Left lung (tissue), 14 donors: ENCODE results near the gene PABPC4L. TPM values are rescaled to one million over a fixed set of nuclear protein-coding genes. Genes with fewer than 3 reads are reported as not detected.
A peak's percentile ranks its signal among the peaks of the same experiment; 100 is the strongest.

ENCODE experiments used
- ATAC-seq: fragments of 200-7000 bp; cut with Tn5 transposase; one replicate; pipeline ENCODE4 v1.9.1; 2020; ENCODE audit warnings: moderate library complexity
- DNase-seq, 4 donors: peaks; one replicate each; pipeline ENCODE4 v3.0.0-alpha.2; 2013 to 2020
- H3K27ac ChIP-seq, 2 donors: fragments of 200-600 bp; sonication (generic) in 1 of 2; one replicate each; pipeline versions ENCODE4 v1.5.0 to v1.8.0; 2020 to 2021
- H3K27me3 ChIP-seq, 2 donors: fragments of 200-600 bp; sonication (generic) in 1 of 2; one replicate each; pipeline versions ENCODE4 v1.5.0 to v1.8.0; 2020 to 2021
- H3K36me3 ChIP-seq, 2 donors: fragments of 200-600 bp; sonication (generic) in 1 of 2; one replicate each; pipeline versions ENCODE4 v1.5.0 to v1.8.0; 2020 to 2021
- H3K4me1 ChIP-seq, 2 donors: fragments of 200-600 bp; one replicate each; pipeline ENCODE4 v1.8.0; 2021
- H3K4me3 ChIP-seq, 2 donors: fragments of 200-600 bp; sonication (generic) in 1 of 2; one replicate each; pipeline versions ENCODE4 v1.5.0 to v1.8.0; 2020 to 2021; ENCODE audit warnings: mild to moderate bottlenecking in 1 of 2
- H3K9me3 ChIP-seq, 2 donors: fragments of 200-600 bp; sonication (generic) in 1 of 2; one replicate each; pipeline versions ENCODE4 v1.5.0 to v1.8.0; 2020 to 2021
- intact Hi-C, 2 donors: fragments of 100-400 bp; cut with DNase I; formaldehyde crosslinking; loops; one replicate each; pipeline versions ENCODE4 v1.11.2 to v1.14.2; 2022
- long read RNA-seq, 12 donors: library from polyadenylated mRNA in 2 of 12; unstranded in 2 of 12; transcript quantifications; one replicate each; pipeline ENCODE4 v2.0.0 and lab custom pipeline, GENCODE V29; 2019 to 2026
- polyA plus RNA-seq, 6 donors: library from polyadenylated mRNA; unstranded; fragments of 120-200 nt; gene quantifications; one replicate each; pipeline ENCODE4 v1.2.1, GENCODE V29; 2013; ENCODE audit not compliant: insufficient read length in 6 of 6
- total RNA-seq, 2 donors: library from RNA; stranded (reverse); fragmentation: NEBNext Ultra II Directional; extraction: Animal tissue kit (Norgen Biotek cat#: 25700); gene quantifications; one replicate each; pipeline ENCODE4 v1.2.1, GENCODE V29; 2021
- TF ChIP-seq, protein P1 (sequence below), 2 donors: fragments of 200-600 bp; sonication (generic) in 1 of 2; IDR thresholded peaks; one replicate each; pipeline versions ENCODE4 v1.5.0 to v1.8.0; 2021; ENCODE audit warnings: antibody characterized with exemption in 2 of 2
- donor health status: DM: no; HTN: yes; CAD: no.
- donor health status: DM: no; HTN: no; CAD: no.

PABPC4L gene
- 1 to 10 TPM in 1 of 2 donors, under 1 TPM in 1; 0.97 to 1.9 TPM for total RNA-seq
- 10 to 100 TPM; 11.5 to 14.6 (median 13.3) TPM for polyA plus RNA-seq
- long read RNA-seq, donor 1 = 0 reads
- long read RNA-seq, donor 2, full-length matches to known transcripts = 3 of 3 reads
- long read RNA-seq, donor 2, partial matches to known transcripts = 0 of 3 reads
- long read RNA-seq, donor 2, other reads (novel, unspliced or antisense) = 0 of 3 reads
- long read RNA-seq, donor 3, full-length matches to known transcripts = 4 of 4 reads
- long read RNA-seq, donor 3, partial matches to known transcripts = 0 of 4 reads
- long read RNA-seq, donor 3, other reads (novel, unspliced or antisense) = 0 of 4 reads
- long read RNA-seq, donor 4 = 0 reads
- long read RNA-seq, donor 5, full-length matches to known transcripts = 5 of 5 reads
- long read RNA-seq, donor 5, partial matches to known transcripts = 0 of 5 reads
- long read RNA-seq, donor 5, other reads (novel, unspliced or antisense) = 0 of 5 reads
- long read RNA-seq, donor 6 = 0 reads
- long read RNA-seq, donor 7, full-length matches to known transcripts = 1 of 1 reads
- long read RNA-seq, donor 7, partial matches to known transcripts = 0 of 1 reads
- long read RNA-seq, donor 7, other reads (novel, unspliced or antisense) = 0 of 1 reads
- long read RNA-seq, donor 8 = 0 reads
- long read RNA-seq, donor 9 = 0 reads
- long read RNA-seq, donor 10 = 0 reads
- long read RNA-seq, donor 11, full-length matches to known transcripts = 1 of 1 reads
- long read RNA-seq, donor 11, partial matches to known transcripts = 0 of 1 reads
- long read RNA-seq, donor 11, other reads (novel, unspliced or antisense) = 0 of 1 reads
- long read RNA-seq, donor 12, full-length matches to known transcripts = 1 of 1 reads
- long read RNA-seq, donor 12, partial matches to known transcripts = 0 of 1 reads
- long read RNA-seq, donor 12, other reads (novel, unspliced or antisense) = 0 of 1 reads

GRCh38 chr4:134201216-134202161 is at the start of gene PABPC4L:
Gene PABPC4L (minus strand): TSS chr4:134201789. CDS start chr4:134201019, 770 bp downstream.
- no peaks in the 10 kb centered on the region for H3K9me3 ChIP-seq
- intact Hi-C loops = no loop called here
- TF ChIP-seq, protein P1, sequence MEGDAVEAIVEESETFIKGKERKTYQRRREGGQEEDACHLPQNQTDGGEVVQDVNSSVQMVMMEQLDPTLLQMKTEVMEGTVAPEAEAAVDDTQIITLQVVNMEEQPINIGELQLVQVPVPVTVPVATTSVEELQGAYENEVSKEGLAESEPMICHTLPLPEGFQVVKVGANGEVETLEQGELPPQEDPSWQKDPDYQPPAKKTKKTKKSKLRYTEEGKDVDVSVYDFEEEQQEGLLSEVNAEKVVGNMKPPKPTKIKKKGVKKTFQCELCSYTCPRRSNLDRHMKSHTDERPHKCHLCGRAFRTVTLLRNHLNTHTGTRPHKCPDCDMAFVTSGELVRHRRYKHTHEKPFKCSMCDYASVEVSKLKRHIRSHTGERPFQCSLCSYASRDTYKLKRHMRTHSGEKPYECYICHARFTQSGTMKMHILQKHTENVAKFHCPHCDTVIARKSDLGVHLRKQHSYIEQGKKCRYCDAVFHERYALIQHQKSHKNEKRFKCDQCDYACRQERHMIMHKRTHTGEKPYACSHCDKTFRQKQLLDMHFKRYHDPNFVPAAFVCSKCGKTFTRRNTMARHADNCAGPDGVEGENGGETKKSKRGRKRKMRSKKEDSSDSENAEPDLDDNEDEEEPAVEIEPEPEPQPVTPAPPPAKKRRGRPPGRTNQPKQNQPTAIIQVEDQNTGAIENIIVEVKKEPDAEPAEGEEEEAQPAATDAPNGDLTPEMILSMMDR (IDR thresholded peaks at IDR 0.05) = no peak
- no peaks in the 10 kb centered on the region for H3K36me3 ChIP-seq
- ATAC-seq = peak; percentile 96
- peaks cover 0 to 5% of the 10 kb centered on the region in 2 donors for H3K4me1 ChIP-seq
- H3K4me3 ChIP-seq = peak within 1 kb of the TSS; percentile 38 to 48
- peaks cover 0 to 15% of the 10 kb centered on the region in 2 donors for H3K27me3 ChIP-seq
- peak; percentile 58 to 91 (median 76) for DNase-seq
- peak within 1 kb of the TSS in 1 of 2 donors; percentile 37 for H3K27ac ChIP-seq

GRCh38 chr4:134251322-134251721 is 49.7 kb upstream of the PABPC4L start:
- Histone ChIP-seq H3K36me3 (no peaks in the 10 kb centered on the region), H3K4me3 (no peak overlapping the region)
- no peak for ATAC-seq

DNA sequence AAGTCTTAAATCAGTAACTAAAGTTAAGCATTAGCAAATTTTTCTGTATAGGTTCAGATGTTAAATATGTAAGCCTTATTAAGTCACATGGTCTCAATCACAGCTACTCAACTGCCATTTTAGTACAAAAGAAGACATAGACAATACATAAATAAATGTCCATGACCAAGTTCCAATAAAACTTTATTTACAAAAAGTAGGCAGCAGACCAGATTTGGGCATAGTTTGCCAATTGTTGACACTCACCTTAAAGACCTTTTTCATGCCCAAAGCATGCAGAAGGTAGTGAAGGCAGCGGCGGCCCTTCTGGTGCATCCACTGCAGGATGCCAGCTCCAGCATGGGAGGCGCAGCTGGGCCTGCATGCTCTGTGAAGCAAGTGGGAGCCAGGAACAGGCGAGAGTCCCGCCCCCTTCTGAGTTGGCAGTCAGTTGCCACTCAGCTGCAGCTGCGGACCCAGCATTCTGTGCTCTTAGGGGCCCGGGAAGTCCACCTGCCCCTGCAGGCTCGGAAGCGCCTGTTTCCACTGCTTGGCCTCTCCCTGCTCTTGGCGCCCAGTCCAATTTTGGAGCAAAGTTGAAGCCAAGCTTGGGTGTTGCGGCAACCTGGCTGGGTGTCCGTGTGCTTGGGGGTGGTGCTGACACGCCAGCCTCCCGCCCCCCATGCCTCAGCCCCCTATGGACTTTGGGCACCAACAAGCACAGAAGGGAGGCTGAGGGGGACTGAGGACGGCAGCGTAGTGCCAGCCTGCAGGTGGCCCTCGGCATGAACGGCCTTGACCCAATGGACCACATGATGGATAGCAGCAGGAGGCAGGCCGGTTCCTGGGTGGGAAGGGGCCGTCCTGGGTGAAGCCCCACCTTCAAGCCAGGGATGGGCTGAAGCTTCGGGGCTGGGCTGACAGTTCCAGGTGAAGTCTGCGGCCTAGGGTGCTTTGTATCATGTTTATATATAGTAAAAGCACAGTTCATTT is 42.4 kb upstream of the PABPC4L start:
- H3K27me3 ChIP-seq = no peaks in the 10 kb centered on the region
- ATAC-seq = no peak
- H3K4me3 ChIP-seq = no peak overlapping the region
- H3K9me3 ChIP-seq = peaks cover 0 to 6% of the 10 kb centered on the region in 2 donors
- no peak overlapping the region for H3K27ac ChIP-seq
- DNase-seq = peak in 1 of 4 donors; percentile 69
- intact Hi-C loops = no loop called here
- H3K4me1 ChIP-seq = no peaks in the 10 kb centered on the region
- TF ChIP-seq, protein P1 (IDR thresholded peaks at IDR 0.05) = no peak
- H3K36me3 ChIP-seq = no peaks in the 10 kb centered on the region

More at GRCh38 chr4:134251322-134251721, 49.7 kb upstream of the PABPC4L start:
- H3K27me3 ChIP-seq = no peaks in the 10 kb centered on the region
- intact Hi-C loops = no loop called here
- TF ChIP-seq, protein P1 (IDR thresholded peaks at IDR 0.05) = no peak
- H3K27ac ChIP-seq = no peak overlapping the region
- no peak for DNase-seq
- no peaks in the 10 kb centered on the region for H3K4me1 ChIP-seq
- no peaks in the 10 kb centered on the region for H3K9me3 ChIP-seq

- Histone ChIP-seq H3K27me3 (no peaks in the 10 kb centered on the region), H3K4me3 (no peak overlapping the region), H3K9me3 (no peaks in the 10 kb centered on the region), H3K36me3 (no peaks in the 10 kb centered on the region), H3K4me1 (no peaks in the 10 kb centered on the region), H3K27ac (no peak overlapping the region)
- ATAC-seq = no peak
- TF ChIP-seq, protein P1 (IDR thresholded peaks at IDR 0.05) = no peak
- no peak for DNase-seq
- intact Hi-C loops = no loop called here
Observed at GRCh38 chr4:134219043-134219442, 17.5 kb upstream of the PABPC4L start.
